Neural progenitor cell (in vitro differentiated cells): ENCODE measurements around the gene OR8A1.

Experiments
- CTCF ChIP-seq: fragments of 200-600 bp; sonication (generic); IDR thresholded peaks from 2 replicates; pipeline ENCODE4 v1.5.1; 2017; ENCODE audit warnings: antibody characterized with exemption, mild to moderate bottlenecking
- EZH2 ChIP-seq: fragments of 200-600 bp; sonication (generic); IDR thresholded peaks from 2 replicates; pipeline ENCODE4 v1.6.1; 2017; ENCODE audit warnings: antibody characterized with exemption, mild to moderate bottlenecking, moderate library complexity
- EZH2phosphoT487 ChIP-seq: fragments of 200-600 bp; sonication (generic); IDR thresholded peaks from 2 replicates; pipeline ENCODE4 v1.6.1; 2017; ENCODE audit warnings: antibody characterized with exemption

- TF ChIP-seq CTCF (no peak), EZH2phosphoT487 (no peak), EZH2 (no peak)
Measured at GRCh38 chr11:124541204-124541603, 28.6 kb upstream of the OR8A1 start.
